ENCODE results near the gene KCP.

Gene KCP

GRCh38 chr7:128906001-128906765 is 4.3 kb downstream of the KCP start:
- DNase-seq (ENCODE audit: low read depth): no peak

DNA sequence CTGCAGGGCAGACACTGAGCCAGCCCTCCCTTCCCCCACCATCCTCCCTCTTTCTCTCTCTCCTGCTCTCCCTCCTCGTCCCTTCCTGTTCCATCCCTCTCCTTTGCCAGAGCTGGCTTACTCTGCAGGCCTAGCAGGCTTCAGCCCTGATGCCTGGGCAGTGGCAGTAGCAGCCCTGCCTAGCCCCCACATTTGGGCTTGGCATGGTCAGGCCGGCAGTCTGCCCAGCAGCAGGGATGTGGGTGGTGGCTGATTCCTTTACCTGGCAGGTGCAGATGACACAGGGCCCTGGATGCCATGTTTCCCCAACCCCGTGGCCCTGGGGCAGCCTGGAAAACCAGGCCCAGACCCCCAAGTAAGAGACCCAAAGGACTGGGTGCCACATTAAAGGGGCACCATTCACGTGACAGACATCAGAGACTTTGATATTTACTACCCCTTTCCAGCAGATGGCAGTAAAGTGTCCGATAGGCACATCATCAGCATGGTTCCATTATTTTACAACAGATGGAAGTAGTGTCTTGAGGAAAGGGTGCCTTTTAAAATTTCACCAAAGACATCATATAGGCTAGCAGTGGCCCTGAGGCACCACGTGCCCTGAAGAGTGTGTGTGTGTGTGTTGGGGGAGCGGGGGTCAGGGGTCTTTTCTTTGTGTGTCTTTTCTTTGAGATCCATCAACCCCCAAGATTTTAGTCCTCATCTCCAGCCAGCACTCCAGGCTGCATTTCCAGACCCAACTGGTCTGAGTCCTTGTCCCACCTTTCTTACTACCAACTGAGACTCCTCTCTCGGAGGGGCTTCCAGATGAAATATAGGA is 5.9 kb downstream of the KCP start:
- DNase-seq (ENCODE audit: low read depth): no peak

GRCh38 chr7:128903621-128904361 is 6.7 kb downstream of the KCP start:
- no peak for DNase-seq (ENCODE audit: low read depth)

- no peak for DNase-seq (ENCODE audit: low read depth)
These were observed 7.5 kb downstream of the KCP start for GRCh38 chr7:128902761-128903585.

- DNase-seq (ENCODE audit: low read depth): no peak
These were observed 10.3 kb downstream of the KCP start for GRCh38 chr7:128900237-128900636.

GRCh38 chr7:128899392-128899791 is 11.1 kb downstream of the KCP start:
- DNase-seq (ENCODE audit: low read depth): no peak

- no peak for DNase-seq (ENCODE audit: low read depth)
These were observed 15.2 kb downstream of the KCP start for GRCh38 chr7:128895320-128895719.

DNA sequence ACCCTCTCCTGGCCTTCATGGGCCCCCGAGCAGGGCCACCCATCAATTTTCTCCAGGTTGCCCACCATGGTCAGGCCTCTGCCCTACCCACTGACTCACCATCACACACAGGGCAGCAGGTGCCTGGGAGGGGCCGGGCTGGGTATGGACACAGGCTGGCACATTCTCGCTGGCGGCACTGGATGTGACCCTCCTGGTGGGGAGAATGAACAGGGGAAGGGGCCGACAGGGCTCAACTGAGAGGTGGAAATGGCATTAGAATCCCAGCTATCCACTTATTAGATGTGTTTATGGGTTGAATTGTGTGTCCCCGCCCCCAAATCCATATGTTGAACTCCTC is 16.4 kb downstream of the KCP start:
- DNase-seq (ENCODE audit: low read depth): no peak

- no peak for DNase-seq (ENCODE audit: low read depth)
These were observed 17.0 kb downstream of the KCP start for GRCh38 chr7:128893251-128894100.

DNA sequence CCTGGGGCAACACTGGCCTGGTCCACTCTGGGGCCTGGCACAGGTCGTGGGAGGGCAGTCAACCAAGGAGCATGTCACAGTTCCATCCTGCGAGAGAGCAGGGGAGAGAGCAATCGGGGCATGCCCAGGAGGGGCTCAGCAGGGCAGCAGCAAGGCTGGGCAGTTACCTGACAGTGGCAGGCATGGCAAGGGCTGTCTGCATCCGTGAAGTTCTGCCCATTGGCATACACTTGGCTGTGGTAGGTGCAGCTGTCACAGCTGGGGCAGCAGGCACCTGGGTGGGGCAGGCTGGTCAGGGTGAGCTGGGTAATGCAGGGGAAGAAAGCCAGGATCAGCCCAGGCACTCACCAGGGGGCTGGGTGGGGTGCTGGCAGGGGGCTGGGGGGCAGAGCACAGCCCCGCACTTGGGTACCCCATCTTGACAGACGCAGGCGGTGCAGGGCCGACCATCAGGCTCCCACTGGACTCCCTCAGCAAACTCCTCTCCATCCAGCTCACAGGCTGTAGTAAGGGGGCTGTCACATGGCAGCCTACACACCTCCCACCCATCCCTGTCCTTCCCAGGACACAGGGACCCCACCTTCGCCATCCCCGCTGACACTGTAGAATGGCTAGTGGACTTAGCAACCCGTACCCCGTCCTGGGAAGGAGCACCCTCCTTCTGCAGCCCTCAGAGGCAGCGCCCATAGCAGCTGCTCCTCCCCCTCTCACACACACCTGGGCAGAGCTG is 17.8 kb downstream of the KCP start:
- DNase-seq (ENCODE audit: low read depth): no peak

DNA sequence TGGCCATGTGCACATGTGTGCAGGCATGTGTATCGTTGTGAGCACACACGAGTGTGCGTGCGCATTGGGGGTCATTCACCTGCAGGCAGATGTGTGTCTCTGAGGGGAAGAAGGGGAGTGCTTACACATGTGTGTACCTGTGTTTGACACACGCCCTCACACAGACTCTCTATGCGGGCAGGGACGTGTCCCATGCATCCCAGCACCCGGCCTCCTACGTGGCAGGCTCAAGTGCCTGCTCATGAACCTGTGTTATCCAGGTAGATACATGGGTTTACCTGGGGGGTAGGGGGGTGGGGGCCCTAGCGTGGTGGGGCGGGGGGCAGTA is 18.6 kb downstream of the KCP start:
- no peak for DNase-seq (ENCODE audit: low read depth)

DNA sequence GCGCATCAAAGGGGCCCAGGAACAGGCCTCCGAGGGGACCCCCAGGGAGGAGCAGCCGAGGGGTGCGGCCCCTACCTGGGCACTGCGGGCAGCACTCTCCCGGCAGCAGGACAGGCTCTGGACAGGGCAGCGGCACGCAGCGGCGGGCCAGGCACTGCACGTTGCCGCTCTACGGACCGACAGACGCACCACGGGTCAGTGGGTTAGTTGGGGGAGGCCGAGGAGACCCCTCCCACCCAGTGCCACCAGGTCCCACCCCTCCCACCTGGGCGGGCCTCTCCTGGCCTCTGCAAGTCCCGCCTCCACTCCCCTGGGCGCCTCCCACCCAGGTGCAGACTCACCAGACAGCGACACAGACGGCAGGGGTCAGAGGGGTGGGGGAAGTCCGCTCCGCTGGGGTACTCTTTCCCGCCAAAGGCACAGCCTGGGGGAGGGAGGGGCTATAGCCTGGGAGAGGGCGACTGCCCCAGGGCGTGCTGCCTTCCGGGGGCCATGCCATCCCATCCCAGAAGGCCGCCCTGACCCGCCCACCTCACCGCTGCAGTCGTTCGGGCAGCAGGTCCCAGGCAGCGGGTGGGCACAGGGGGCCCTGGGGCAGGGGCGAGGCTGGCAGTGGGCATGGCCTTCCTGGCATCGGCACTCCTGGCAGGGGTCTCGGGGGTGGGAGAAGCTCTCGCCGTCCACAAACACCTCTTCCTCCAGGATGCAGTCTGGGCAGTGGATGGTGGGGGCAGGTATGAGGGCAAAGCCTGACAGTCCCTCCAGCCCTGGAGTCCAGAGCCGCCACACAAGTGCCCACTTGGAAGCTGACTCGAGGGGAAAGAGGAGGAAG is 19.2 kb downstream of the KCP start:
- no peak for DNase-seq (ENCODE audit: low read depth)

- no peak for DNase-seq (ENCODE audit: low read depth)
These were observed 20.0 kb downstream of the KCP start for GRCh38 chr7:128890306-128891109.

- no peak for DNase-seq (ENCODE audit: low read depth)
These were observed 21.4 kb downstream of the KCP start for GRCh38 chr7:128889121-128889520.

- DNase-seq (ENCODE audit: low read depth): no peak
These were observed 21.8 kb downstream of the KCP start for GRCh38 chr7:128888756-128889095.

- DNase-seq (ENCODE audit: low read depth): no peak
These were observed 22.3 kb downstream of the KCP start for GRCh38 chr7:128888039-128888755.

GRCh38 chr7:128887169-128888038 is 23.1 kb downstream of the KCP start:
- no peak for DNase-seq (ENCODE audit: low read depth)
